Stimulated activated CD8-positive, alpha-beta memory T cell treated with anti-CD3 and anti-CD28 coated beads, Interleukin-7, amount 100 ng/mL, for 24 hours (primary cell): ENCODE results near the gene SV2B.

Experiments used
- DNase-seq: peaks from one replicate; pipeline ENCODE4 v3.0.0-alpha.2; 2020; ENCODE audit warnings: low read depth

Gene SV2B

DNA sequence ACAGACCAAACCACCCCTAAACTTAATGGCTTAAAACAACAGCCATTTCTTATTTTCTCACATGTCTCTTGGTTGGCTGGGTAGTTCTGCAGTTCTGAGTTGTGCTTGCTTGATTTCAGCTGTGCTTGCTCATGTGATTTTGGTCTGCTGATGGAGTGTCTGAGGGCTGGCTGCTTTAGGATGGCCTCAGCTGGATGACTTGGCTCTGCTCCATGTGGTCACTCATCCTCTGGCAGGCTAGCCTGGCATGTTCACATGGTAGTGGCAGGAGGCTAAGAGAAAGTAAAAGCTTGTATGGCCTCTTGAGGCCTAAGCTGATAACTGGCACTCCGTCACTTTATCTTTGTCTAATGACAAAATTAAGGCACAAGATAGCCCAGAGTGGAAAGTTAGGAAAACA is 4.1 kb downstream of the SV2B start:
- DNase-seq = no peak

DNA sequence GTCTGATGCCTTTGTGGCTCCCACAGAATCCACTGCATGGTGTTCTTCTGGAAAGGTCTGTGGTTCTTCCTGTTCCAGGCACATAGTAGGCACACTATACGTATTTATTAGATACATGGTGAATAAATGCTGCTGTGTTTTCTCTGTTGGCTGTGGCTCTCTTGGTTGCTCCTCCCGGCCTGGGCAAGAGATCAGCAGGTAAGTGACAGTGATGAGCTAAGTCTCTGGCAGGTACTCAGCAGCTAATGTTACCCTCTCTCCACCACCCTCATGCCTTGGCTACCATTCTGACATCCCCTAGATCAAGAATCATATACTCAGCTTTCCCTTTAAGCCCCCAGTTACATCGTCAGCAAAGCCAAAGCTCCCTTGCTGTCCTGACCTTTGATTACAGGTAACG is 8.4 kb downstream of the SV2B start:
- no peak for DNase-seq

DNA sequence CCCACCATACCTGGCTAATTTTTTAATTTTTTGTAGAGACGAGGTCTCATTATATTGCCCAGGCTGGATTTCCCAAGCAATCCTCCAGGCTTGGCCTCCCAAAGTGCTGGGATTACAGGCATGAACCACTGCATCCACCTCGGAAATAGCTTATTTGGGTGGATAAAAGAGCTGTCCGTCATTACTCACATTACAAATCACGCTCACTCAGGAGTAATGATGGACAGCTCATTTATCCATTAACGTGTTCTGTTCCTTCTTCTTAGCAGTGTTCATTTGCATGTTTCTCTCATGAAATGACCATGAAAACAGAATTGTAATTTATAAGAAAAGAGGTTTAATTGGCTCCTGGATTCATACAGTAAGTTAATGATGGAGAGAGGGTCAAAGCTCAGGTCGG is 9.8 kb downstream of the SV2B start:
- DNase-seq = no peak

DNA sequence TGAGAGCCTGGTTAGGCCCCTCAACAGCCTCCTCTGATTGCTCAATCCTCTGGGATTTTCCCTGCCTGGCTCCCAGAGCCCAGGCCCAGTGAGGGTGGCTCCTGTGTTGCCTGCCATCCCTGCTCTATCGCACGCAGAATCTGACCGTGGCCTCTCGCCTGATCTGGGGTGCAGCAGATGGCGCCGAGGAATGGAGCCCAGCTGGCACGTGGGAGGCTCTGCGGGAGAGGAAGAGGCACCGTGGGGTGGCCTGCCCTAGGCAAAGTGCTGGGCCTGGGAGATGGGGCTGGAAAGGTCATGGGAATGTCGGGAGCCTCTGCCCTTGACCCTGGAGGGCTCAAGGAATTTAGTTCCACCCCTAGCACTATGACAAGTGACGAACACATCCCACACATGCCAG is 10.3 kb downstream of the SV2B start:
- DNase-seq = no peak

DNA sequence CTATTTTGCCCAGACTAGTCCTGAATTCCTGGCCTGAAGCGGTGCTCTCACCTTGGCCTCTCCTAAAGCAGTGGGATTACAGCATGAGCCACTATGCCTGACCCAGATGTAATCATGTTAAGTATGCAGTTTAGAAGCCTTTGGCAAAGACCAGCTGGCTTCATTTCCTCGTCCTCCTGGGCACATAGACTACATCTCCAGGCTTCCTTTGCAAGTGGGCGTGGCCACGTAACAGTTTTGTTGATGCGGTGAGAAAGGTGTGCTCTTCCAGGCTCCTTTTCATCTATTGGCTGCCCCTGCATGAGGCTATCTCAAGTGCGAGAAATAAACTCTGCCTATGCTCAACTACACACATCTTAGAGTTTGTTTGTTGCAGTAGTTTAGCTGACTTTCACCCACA is 13.0 kb downstream of the SV2B start:
- no peak for DNase-seq

DNA sequence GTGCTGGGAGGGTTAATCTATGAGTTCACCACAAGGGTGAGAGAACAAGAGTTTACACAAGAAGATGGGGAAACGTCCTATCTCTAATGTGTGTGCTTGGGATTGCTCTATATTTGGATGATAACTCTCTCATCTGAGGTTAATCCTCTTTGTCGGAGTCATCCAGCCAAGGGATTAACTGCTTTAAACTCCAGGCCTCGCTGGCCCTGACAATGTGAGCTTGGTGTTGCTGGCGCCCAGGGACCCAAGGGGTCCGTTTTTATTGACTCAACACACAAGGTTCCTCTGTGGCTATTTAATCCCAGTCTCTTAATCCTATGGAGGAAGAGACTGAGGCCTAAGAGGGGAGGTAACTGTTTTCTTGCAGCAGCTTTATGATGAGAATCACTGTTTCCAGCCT is 14.2 kb downstream of the SV2B start:
- no peak for DNase-seq

DNA sequence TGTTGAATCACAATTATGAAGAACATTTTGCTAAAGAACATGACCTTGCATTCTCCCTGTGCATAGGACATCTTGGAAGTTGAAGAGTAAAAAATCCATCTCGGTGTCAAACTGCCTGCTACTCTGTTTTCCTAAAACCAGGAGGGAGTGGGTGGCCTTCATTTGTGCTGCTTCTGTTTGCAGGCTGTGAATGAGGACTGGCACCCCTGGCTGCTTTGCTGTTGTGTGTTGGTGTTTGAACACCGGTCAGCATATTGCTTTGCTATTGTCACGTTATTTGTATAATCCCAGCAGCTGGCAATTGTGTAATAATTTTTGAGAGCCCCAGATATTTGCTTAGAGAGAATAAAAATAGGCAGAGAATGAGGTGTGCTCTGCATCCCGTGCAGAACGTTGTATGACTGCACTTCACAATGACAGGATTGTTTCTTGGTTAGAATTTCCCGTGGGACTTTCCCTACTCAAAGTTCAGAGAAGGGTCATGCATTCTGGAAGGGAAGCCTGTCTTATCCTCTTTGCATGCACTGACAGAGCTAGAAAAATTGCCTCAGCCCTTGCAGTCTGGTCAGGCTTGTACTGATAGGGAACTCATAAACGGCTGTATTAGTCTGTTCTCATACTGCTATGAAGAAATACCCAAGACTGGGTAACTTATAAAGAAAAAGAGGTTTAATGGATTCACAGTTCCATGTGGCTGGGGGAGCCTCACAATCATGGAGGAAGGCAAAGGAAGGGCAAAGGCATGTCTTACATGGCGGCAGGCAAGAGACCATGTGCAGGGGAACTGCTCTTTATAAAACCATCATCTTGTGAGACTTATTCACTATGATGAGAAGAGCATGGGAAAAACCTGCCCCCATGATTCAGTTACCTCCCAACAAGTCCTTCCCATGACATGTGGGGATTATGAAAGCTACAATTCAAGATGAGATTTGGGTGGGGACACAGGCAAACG is 16.3 kb downstream of the SV2B start:
- no peak for DNase-seq

DNA sequence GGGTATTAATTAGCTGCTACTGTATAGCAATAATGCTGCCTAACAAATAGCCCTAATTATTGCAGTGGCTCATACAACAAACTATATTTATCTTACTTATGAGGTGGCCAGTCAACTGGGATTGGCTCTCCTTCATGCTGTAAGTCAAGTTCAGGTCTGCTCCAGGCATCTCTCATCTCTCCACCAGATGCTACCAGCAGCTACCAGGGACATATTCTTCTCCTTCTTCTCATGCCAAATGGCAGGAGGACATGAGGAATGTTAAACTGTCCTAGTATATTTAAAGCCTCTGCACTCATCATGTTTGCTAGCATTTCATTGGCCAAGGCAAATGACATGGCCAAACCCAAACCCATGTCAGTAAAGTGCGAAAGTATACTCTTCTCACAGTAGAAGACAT is 17.3 kb downstream of the SV2B start:
- DNase-seq = no peak

DNA sequence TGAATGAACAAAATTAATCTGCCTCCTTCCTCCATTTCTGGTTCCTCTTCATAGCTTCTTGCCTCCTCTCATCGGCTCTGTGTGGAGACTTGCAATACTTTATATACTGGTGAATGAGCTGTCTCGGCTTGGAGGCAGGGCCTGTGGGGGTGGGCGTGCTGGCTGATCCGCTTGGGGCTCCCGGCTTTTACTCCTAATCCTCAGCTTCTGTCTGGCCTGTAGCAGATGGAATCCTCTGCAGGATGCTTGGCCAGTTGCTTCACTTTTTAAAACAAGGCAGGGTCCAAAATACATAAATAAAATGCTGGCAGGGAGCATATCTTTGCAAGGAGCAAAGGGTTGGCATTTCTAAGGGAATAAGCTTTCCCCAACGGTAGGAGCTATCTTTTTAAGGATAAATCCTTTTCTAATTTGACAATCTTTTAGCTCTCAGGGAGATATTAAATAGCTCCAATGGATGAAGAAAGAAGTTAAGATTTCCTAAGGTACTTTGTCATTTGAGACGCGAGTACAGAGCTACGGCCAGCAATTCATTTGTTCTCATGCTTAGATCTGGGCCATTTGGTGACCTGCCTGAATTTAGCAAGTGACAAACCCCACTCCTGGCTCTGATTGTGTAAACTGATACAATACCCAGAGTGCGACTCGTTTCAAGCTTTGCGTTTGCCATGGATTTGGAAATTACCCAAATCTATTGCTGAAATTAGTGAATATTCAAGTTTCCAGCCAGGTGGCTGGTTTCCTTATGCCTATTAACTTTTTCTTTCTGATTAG is 18.9 kb downstream of the SV2B start:
- DNase-seq = no peak

DNA sequence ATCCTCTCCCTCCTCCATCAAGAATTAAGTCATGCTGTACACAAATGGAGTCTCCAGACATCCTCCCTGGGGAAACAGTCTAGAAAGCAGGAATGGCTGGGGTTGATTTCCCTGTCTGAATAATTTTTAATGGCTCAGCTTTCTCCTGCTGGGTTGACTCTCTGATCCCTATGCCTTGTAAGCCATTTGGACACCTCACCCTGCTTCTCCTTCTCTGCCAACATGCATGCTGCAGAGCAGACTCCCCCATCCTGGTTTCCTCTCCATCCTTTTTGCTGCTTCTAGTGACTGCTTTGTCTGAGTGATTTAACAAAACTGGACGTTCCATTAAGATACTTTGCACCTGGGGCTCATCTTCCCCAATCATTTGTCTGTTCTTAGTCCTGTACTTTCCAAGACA is 22.2 kb downstream of the SV2B start:
- no peak for DNase-seq

DNA sequence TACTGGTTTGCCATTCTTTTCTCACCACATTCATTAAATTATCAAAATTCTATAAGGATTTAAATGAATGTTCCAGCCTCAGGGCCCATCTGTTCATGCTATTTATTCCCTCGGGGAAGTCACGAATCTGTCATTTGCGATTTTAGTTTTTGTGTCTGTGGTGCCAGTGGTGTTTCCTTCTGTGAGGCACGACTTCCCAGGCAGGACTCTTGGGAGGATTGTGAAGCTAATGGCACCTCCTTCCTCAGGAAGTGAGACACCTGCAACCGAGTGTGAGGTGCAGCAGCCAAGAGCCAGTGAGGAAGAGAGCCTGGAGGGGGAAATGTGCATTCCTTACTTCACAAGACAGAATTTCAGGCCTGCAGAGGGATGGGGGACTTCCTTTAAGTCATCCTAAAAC is 24.1 kb downstream of the SV2B start:
- no peak for DNase-seq

DNA sequence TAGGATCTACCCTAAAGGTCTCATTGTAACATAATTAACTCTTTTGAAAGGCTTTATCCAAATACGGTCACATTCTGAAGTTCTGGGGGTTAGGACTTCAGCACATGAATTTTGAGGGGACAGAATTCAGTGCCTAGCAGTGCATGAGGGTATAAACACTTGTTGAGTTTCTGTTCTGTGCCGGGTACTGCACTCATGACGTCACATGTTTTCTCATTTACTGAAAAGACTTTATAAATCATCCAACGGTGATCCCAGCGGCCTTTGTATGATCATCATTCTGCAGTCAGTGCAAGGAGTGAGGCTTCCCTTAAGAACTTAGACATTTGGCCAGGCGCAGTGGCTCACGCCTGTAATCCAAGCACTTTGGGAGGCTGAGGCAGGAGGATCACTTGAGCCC is 25.1 kb downstream of the SV2B start:
- no peak for DNase-seq

DNA sequence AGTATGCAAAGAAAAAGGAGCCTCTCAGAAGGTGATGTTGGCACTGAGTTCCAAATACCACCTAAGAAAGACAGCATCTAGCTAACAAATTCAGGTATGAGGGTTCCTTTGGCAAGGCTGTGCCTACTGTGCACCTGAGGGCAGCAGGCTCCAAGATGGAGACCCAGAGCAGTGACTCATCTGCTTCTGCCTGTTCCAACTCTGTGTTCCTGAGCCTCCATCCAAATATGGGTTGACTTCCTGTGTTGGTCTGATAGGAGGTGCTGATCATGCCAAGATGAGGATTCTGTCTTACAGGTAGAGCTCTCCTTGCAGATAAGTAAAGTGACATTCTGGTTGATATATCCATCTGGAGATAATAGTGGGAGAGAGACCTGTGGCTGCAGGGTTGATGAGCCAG is 26.0 kb downstream of the SV2B start:
- no peak for DNase-seq

DNA sequence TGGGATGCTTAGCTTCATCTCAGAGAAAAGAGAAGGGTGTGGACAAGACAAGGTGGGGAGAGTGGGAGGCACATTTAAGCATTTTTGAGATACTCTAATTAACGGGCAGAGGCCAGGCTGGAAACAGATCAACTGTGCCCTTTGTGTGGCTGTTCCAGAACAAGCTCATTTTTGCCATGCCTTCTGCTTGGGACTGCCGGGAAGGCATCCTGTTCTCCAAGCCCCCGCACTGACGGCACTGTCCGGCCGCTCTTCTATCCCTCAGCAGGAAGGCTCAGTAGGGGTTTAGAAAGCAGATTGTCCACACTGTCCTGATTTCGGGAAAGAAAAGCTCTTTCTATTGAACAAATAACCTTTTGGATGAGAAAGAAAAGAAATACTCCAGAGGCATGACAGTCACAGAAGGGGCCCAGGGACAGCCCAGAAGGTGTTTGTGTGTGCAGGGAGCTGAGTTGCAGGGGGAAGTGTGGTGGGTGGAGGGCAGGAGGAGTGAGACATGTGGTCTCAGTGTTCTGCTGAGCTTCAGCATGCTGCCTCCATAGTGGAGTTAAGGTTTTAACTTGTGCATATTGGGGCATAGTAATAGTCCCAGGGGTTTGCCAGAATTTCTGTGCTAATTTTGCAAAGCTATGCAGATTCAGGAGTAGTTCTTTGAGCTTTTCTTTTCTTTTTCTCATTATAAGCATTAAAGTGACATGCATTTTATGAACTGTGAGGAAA is 27.3 kb downstream of the SV2B start:
- no peak for DNase-seq

DNA sequence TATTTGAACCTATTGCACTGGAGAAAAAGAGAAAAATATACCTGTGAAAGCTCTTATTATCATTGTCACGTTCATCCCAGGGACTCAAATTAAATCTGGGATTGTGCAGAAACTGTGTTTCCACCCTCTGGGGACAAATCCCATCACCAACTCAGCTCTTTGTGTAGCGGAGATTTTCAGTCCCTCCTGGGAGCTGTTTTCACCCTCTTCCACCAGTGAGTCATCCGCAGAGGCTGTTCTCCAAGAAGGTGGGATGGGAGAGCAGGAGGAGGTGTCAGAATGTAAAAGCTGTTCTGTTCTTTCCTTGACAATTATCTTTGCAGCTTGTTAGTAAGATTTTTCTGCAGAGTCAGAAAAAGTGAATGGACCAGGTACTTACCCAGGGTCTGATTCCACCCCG is 28.0 kb downstream of the SV2B start:
- no peak for DNase-seq

DNA sequence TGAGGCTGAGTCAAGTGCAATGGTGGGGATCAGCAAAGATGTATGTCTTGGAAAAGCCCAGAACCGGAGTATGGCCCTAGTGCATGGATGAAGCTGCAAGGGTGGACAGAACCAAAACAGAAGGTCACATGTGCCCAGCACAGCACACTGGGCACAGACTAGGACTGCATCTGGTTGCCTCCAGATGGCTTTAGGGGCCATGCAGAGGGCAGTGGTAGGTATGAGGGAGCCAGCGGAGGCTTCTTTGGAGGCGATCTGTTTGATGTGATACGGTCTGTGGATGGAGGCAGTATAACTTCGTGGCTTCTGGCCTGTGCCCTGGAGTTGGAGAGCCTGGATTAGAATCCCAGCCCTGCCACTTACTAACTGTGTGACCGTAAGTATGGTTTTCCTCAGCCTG is 29.4 kb downstream of the SV2B start:
- no peak for DNase-seq

DNA sequence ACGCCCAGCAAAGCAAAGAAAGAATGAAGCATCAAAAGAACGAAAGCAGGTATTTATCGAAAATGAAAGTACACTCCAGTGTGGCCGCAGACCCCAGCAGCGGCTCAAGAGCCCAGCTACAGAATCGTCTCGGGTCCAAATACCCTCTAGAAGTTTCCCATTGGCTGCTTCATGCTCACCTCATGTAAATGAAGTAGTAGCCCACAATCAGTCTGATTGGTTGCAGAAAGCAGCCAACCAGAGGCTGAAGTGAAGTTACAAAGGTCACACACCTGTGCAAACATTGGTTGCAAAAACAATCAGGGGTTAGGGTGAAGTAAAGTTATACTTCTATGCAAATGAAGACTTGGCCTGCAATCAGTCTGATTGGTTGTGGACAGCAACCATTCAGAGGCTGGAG is 32.0 kb downstream of the SV2B start:
- no peak for DNase-seq

DNA sequence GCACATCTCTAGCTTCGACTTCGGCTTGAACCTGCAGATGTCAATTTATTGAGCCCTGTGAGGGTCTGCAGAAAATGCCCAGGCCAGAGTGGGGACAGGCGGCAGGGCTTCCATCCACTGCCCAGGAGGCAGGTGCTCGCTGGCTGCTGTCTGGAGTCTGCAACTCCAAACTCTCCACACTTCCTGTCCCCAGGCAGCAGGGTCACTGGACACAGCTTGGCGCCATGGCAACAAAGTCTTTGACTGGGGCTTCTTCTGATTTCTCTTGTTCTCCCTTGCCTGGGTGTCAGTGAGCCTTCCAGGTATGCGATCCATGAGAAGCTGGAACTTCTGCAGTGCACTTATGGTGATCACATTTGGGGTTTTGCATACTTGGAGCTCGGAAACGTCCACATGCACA is 33.5 kb downstream of the SV2B start:
- no peak for DNase-seq

DNA sequence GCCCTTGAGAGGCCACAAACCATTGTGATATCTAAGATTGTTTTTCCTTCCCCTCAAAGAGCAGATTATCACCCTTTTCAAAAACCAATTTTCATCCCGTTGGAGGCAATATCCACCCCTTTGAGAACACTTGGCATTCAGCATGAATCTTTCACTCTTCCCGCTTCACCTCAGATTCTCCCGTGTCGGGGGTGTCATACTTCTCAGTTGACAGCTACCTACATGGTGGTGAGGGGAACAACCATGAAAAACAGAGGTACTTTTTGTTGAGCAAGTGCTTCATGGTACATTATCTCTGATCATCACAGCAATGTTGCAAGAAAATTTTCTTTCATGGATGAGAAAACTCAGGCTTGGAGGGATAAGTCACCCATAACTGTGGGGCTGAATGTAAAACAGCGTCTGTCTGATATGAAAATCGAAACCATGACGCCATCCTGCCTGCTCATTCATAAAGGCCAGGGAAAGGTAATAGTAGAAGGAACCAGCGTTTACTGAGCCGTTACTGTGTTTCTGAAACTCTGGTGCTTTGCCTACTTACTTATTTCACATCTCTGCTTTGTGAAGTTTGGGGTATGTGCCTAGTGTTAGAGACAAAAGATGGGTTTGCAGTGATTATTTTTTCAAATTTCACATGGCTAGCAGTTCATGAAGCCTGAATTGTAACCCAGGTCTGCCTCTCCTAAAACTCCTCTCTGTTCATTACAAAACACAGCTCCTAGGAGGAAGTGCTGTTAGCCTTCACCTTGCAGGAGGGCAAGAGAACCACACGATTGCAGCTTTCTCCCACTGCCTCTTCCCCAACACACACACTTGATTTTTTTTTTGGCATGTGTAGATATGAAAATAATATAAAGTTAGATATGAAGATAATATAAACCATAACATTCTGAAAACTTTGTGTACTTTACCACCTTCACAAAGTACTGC is 35.4 kb downstream of the SV2B start:
- DNase-seq = no peak

DNA sequence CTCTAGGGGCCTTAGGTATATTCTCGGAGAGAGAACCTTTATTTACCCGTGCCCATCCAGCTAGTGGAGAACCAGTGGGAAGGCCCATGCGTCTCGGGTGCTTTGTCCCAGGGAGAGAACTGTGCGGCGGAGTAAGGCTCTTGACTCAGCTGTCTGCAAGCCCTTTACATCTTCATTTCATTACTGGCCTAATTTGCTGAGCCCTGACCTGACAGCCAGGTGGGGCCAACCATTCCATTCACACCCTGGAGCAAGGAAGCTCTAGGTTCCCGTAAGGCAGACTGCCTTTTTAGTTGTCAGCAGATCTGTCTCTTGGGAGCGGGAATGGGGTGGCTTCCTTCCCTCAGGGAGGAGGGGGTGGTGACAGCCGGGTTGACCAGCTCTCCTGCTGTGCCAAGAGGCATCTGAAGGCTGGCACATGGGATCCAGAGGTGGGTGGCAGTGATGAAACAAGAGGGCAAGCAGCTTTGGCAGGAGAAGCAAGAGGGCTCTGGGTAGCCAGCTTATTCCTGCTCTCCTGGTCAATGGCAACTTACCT is 36.4 kb downstream of the SV2B start:
- DNase-seq = no peak

DNA sequence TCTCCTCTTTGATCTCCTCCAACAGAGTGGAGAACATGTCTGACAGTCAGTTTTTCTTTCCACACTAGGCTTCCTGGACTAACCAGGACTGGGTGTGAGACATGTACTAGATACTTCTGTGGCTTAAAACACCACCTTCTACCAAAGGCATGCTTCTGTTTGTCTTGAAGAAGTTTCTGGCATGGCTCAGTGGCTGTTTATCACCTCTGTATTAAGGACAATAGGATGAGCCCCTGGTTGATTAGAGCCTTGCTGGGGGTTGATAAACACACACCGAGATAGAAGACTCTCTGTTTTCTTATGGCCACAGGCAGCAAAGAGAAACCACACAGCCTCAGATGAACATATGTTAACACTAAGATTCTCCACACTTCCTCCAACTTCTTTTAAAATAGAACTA is 40.5 kb downstream of the SV2B start:
- no peak for DNase-seq
